Mesenchymal stem cell (in vitro differentiated cells and primary cell): ENCODE results near the gene ARL6IP4.

Source experiments
- DNase-seq: peaks from one replicate; pipeline ENCODE4 v3.0.0-alpha.2; 2013
- H2AFZ ChIP-seq: one replicate; pipeline ENCODE4 v1.6.1; 2013; ENCODE audit warnings: low read depth, mild to moderate bottlenecking, control low read depth, inconsistent platforms, low read length, moderate library complexity
- H2AK5ac ChIP-seq: 2 replicates; pipeline ENCODE4 v1.6.1; 2013; ENCODE audit warnings: low read length, moderate library complexity, mild to moderate bottlenecking, inconsistent platforms; ENCODE audit not compliant: severe bottlenecking
- H2BK120ac ChIP-seq: one replicate; pipeline ENCODE4 v1.6.1; 2013; ENCODE audit warnings: low read depth, mild to moderate bottlenecking, inconsistent platforms, low read length, moderate library complexity
- H2BK12ac ChIP-seq, 2 experiments: one replicate each; pipeline ENCODE4 v1.6.1; 2013; ENCODE audit warnings: inconsistent platforms in 2 of 2, low read length in 2 of 2, mild to moderate bottlenecking in 2 of 2, moderate library complexity in 2 of 2, control low read depth in 1 of 2
- H2BK15ac ChIP-seq: one replicate; pipeline ENCODE4 v1.6.1; 2013; ENCODE audit warnings: mild to moderate bottlenecking, low read depth, inconsistent platforms; ENCODE audit not compliant: poor library complexity, severe bottlenecking
- H2BK5ac ChIP-seq: 2 replicates; pipeline ENCODE4 v1.6.1; 2013; ENCODE audit warnings: low read depth, mild to moderate bottlenecking, low read length, control low read depth, inconsistent platforms; ENCODE audit not compliant: poor library complexity, severe bottlenecking
- H3K14ac ChIP-seq, 2 experiments: one replicate each; pipeline ENCODE4 v1.6.1; 2013; ENCODE audit warnings: inconsistent platforms in 2 of 2, low read length in 2 of 2, control low read depth in 1 of 2, mild to moderate bottlenecking in 1 of 2, moderate library complexity in 1 of 2
- H3K18ac ChIP-seq, 2 experiments: one replicate each; pipeline ENCODE4 v1.6.1; 2013; ENCODE audit warnings: inconsistent platforms in 2 of 2, low read length in 2 of 2, control low read depth in 1 of 2, low read depth in 1 of 2, mild to moderate bottlenecking in 1 of 2
- H3K23ac ChIP-seq, 2 experiments: one replicate each; pipeline ENCODE4 v1.6.1; 2013; ENCODE audit warnings: inconsistent platforms in 2 of 2, low read length in 2 of 2, mild to moderate bottlenecking in 2 of 2, moderate library complexity in 2 of 2, control low read depth in 1 of 2
- H3K27ac ChIP-seq: 2 replicates; pipeline ENCODE4 v1.5.1; 2013; ENCODE audit warnings: mild to moderate bottlenecking, moderate library complexity, low read length, control low read depth, inconsistent platforms; ENCODE audit not compliant: poor library complexity, severe bottlenecking
- H3K27me3 ChIP-seq, 2 experiments: 2 replicates each; pipeline versions ENCODE4 v1.6.1 to v1.7.0; 2013; ENCODE audit warnings: low read length in 2 of 2, mild to moderate bottlenecking in 2 of 2, moderate library complexity in 2 of 2, control low read depth in 1 of 2, inconsistent platforms in 1 of 2; ENCODE audit not compliant: control insufficient read depth in 1 of 2, insufficient read depth in 1 of 2
- H3K36me3 ChIP-seq, 2 experiments: 2 replicates each; pipeline versions ENCODE4 v1.6.1 to v1.7.0; 2013; ENCODE audit warnings: low read length in 2 of 2, control low read depth in 1 of 2, inconsistent platforms in 1 of 2, low read depth in 1 of 2, mild to moderate bottlenecking in 1 of 2; ENCODE audit not compliant: insufficient read depth in 2 of 2, control insufficient read depth in 1 of 2
- H3K4ac ChIP-seq, 2 experiments: one replicate each; pipeline ENCODE4 v1.6.1; 2013; ENCODE audit warnings: inconsistent platforms in 2 of 2, low read length in 2 of 2, mild to moderate bottlenecking in 2 of 2, moderate library complexity in 2 of 2, control low read depth in 1 of 2, low read depth in 1 of 2
- H3K4me1 ChIP-seq: 2 replicates; pipeline ENCODE4 v1.6.1; 2013; ENCODE audit warnings: low read depth, low read length, control low read depth; ENCODE audit not compliant: control insufficient read depth, insufficient read depth
- H3K4me2 ChIP-seq: 2 replicates; pipeline ENCODE4 v1.6.1; 2013; ENCODE audit warnings: low read length, mild to moderate bottlenecking, inconsistent platforms; ENCODE audit not compliant: poor library complexity, severe bottlenecking
- H3K4me3 ChIP-seq, 2 experiments: 2 replicates each; pipeline versions ENCODE4 v1.5.1 to v1.7.0; 2013; ENCODE audit warnings: low read length in 2 of 2, mild to moderate bottlenecking in 2 of 2, control low read depth in 1 of 2, low read depth in 1 of 2; ENCODE audit not compliant: insufficient read depth in 1 of 2
- H3K79me1 ChIP-seq: replicated peaks from 2 replicates; pipeline ENCODE4 v1.6.1; 2013; ENCODE audit warnings: mild to moderate bottlenecking, control low read depth, low read length, inconsistent platforms; ENCODE audit not compliant: poor library complexity, severe bottlenecking
- H3K9ac ChIP-seq: 2 replicates; pipeline ENCODE4 v1.7.0; 2013; ENCODE audit warnings: mild to moderate bottlenecking, low read length, moderate library complexity
- H3K9me3 ChIP-seq: 2 replicates; pipeline ENCODE4 v1.7.0; 2013; ENCODE audit warnings: mild to moderate bottlenecking, low read length; ENCODE audit not compliant: control insufficient read depth
- H4K8ac ChIP-seq: one replicate; pipeline ENCODE4 v1.6.1; 2013; ENCODE audit warnings: inconsistent platforms, mild to moderate bottlenecking, low read length, moderate library complexity
- H4K91ac ChIP-seq: one replicate; pipeline ENCODE4 v1.6.1; 2013; ENCODE audit warnings: mild to moderate bottlenecking, low read length, inconsistent platforms
- WGBS: methylation state at CpG from one replicate; pipeline ENCODE4 v1.1.7; 2013; ENCODE audit warnings: mixed read lengths; 5-methylcytosine and 5-hydroxymethylcytosine counted together

The ARL6IP4 gene

DNA sequence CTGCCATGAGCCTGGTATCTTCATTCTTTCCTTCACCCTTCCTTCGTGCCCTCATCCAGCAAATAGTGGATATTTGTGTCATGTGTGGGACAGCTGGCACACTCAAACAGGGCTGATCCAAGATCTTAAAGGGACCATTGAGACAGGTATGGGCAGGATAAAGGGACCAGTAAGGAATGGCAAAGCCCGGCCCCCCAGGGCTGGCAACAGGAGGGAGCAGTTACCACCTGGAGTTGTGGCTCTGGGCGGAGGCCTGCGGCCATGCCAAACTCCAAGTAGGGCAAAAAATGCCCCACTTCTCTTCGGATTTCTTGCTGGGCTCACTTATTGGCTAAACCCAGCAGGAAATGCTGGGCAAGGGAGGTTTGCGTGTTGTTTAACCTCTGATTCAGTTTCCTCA lies 3.3 kb upstream of the ARL6IP4 start:
- Histone ChIP-seq H3K27me3 (no peaks in the 10 kb centered on the region), H3K4me3 (no peak overlapping the region), H3K36me3 (peaks cover 13 to 37% of the 10 kb centered on the region in 2 experiments), H3K9me3 (no peaks in the 10 kb centered on the region), H2BK15ac (no peak overlapping the region), H3K4me1 (peaks cover 46% of the 10 kb centered on the region), H3K18ac (no peak overlapping the region), H3K4ac (peak overlapping the region in 1 of 2 experiments; percentile 17), H2BK5ac (no peak overlapping the region), H3K23ac (no peak overlapping the region), H3K79me1 (peaks cover 35% of the 10 kb centered on the region), H3K9ac (peak overlapping the region; percentile 100), H4K8ac (peak overlapping the region; percentile 32), H3K14ac (no peak overlapping the region), H2BK120ac (no peak overlapping the region), H2AK5ac (no peak overlapping the region), H2BK12ac (no peak overlapping the region), H4K91ac (no peak overlapping the region), H3K27ac (no peak overlapping the region), H2AFZ (no peak overlapping the region), H3K4me2 (no peak overlapping the region)
- WGBS, result 95% methylated on average over 6 of the region's 6 CpGs
- DNase-seq, result no peak

DNA sequence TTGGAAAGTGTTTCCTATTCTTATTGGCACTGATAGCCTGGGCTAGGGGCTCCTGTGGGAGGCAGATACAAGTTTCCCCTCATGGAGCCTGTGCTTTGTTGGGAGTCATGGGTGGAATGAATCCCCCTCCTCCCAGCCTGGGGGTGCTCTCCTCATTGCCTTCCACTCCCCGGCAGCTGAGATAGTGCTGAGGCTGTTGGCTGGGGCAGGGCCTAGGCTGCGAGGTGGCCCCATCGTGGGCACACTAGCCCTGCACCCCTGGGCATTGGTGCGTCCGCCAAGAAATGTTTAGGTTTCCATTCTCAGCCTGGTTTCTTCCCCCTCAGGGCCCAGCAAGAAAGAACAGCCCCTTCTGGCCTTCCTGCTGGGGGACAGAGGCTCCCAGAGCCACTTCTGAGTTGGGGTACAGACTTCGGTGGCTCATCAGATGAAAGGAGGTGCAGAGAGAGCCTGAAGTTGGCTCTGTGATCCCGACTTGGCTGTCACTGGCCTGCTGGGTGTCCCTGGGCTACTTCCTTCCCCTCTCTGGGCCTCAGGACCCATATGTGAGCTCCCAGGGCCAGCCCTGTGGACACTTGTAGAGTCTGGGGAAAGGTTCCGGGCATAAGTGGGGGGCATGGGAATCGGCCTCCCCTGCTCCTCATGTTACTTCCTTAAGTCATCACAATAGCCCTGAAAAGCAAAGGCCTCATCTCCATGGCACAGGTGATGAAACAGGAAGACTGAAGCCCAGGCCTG lies 2.7 kb upstream of the ARL6IP4 start:
- no peak overlapping the region for H3K9ac ChIP-seq
- no peak overlapping the region for H2AK5ac ChIP-seq
- H3K4me2 ChIP-seq, result no peak overlapping the region
- no peak overlapping the region for H4K8ac ChIP-seq
- H4K91ac ChIP-seq, result peak overlapping the region; percentile 41
- no peak overlapping the region for H2BK120ac ChIP-seq
- peaks cover 39% of the 10 kb centered on the region for H3K79me1 ChIP-seq
- H3K27me3 ChIP-seq, result no peaks in the 10 kb centered on the region
- DNase-seq, result no peak
- no peaks in the 10 kb centered on the region for H3K9me3 ChIP-seq
- no peak overlapping the region for H3K27ac ChIP-seq
- H3K18ac ChIP-seq, result no peak overlapping the region
- no peak overlapping the region for H3K23ac ChIP-seq
- no peak overlapping the region for H3K4ac ChIP-seq
- H2BK12ac ChIP-seq, result no peak overlapping the region
- peaks cover 53% of the 10 kb centered on the region for H3K4me1 ChIP-seq
- H2BK5ac ChIP-seq, result no peak overlapping the region
- H2AFZ ChIP-seq, result no peak overlapping the region
- 94% methylated on average over 9 of the region's 9 CpGs for WGBS
- H3K4me3 ChIP-seq, result no peak overlapping the region
- H3K14ac ChIP-seq, result no peak overlapping the region
- H3K36me3 ChIP-seq, result peaks cover 19 to 44% of the 10 kb centered on the region in 2 experiments
- H2BK15ac ChIP-seq, result no peak overlapping the region

DNA sequence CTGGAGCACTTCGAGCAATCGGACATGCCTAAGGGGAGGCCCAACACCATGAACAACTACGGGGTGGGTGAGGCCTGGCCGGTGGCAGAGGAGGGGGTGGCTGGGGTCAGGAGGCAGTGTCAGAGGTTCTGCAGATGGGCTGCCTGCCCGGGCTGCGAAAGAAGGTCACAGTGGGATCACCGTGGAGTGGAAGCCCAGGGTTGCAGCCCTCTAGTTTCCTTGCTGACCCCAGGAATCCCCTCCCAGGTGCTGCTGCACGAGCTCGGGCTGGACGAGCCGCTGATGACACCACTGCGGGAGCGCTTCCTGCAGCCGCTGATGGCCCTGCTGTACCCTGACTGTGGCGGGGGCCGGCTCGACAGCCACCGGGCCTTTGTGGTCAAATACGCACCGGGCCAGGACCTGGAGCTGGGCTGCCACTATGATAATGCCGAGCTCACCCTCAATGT lies 1.9 kb upstream of the ARL6IP4 start:
- Histone ChIP-seq H3K36me3 (peaks cover 25 to 51% of the 10 kb centered on the region in 2 experiments), H3K14ac (no peak overlapping the region), H2BK15ac (no peak overlapping the region), H3K18ac (no peak overlapping the region), H4K8ac (no peak overlapping the region), H2BK12ac (no peak overlapping the region), H3K9ac (no peak overlapping the region), H3K4me3 (no peak overlapping the region), H3K4me1 (peaks cover 60% of the 10 kb centered on the region), H2BK5ac (no peak overlapping the region), H3K4ac (no peak overlapping the region), H3K23ac (no peak overlapping the region), H3K27me3 (no peaks in the 10 kb centered on the region), H3K79me1 (peaks cover 43% of the 10 kb centered on the region), H2BK120ac (no peak overlapping the region), H2AFZ (no peak overlapping the region), H3K9me3 (no peaks in the 10 kb centered on the region), H2AK5ac (no peak overlapping the region), H3K27ac (no peak overlapping the region), H3K4me2 (no peak overlapping the region), H4K91ac (peak overlapping the region; percentile 41)
- no peak for DNase-seq
- 94% methylated on average over 21 of the region's 21 CpGs for WGBS

DNA sequence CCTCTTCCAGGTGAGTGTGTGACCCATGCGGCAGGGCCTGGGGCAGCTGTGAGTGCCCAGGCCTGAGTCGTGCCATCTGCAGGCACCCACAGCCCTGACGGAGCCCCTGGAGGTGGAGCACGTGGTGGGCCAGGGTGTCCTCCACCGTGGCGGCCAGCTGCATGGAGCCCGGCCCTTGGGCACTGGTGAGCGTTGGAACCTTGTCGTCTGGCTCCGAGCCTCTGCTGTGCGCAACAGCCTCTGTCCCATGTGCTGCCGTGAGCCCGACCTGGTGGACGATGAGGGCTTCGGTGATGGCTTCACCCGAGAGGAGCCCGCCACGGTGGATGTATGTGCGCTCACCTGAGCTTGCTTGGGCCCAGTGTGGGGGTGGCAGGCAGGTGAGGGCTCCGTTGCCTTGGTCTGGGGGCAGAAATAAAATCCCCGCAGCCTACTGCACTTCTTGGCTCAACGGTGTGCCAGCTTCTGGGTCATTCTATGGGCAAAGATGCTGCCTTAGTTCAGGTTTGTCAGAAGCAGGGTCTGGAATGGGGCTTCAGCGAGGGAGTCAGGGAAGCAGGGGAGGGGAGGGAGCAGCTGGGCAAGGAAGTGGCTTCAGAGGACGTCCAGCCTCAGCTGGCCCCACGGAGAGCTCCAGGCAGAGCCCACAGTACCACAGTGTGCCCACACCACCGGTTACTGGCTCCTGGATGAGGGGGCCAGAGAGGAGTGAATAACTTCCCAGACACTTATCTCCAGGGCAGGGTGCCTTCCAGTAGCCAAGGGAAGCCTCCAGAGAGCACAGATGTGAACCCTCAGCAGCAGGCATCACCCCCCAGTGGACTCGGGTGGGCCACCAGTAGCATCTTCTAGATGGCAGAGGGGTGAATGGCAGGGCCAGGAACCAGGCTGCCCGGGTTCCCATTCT lies 1.2 kb upstream of the ARL6IP4 start:
- Histone ChIP-seq H2BK120ac (peak overlapping the region; percentile 39), H3K14ac (peak overlapping the region in 1 of 2 experiments; percentile 38), H2AFZ (no peak overlapping the region), H3K27me3 (no peaks in the 10 kb centered on the region), H3K79me1 (peaks cover 40% of the 10 kb centered on the region), H3K4me2 (peak overlapping the region; percentile 51), H2BK12ac (peak overlapping the region; percentile 9 to 76), H3K36me3 (peaks cover 25 to 52% of the 10 kb centered on the region in 2 experiments), H3K27ac (no peak overlapping the region), H3K4me3 (peak overlapping the region; percentile 17 to 98), H4K8ac (peak overlapping the region; percentile 98), H2BK15ac (no peak overlapping the region), H3K23ac (peak overlapping the region in 1 of 2 experiments; percentile 14), H2BK5ac (no peak overlapping the region), H3K9me3 (no peaks in the 10 kb centered on the region), H3K4me1 (peaks cover 63% of the 10 kb centered on the region), H4K91ac (peak overlapping the region; percentile 96), H3K4ac (peak overlapping the region; percentile 84 to 98), H3K9ac (peak overlapping the region; percentile 92), H3K18ac (peak overlapping the region in 1 of 2 experiments; percentile 97), H2AK5ac (peak overlapping the region; percentile 72)
- 84% methylated on average over 28 of the region's 28 CpGs for WGBS
- DNase-seq, result no peak
